ENCODE measurements around the gene SELE. TPM values are rescaled to one million over a fixed set of nuclear protein-coding genes. Genes with fewer than 3 reads are reported as not detected.

The SELE gene
- total RNA-seq (2013) = not detected
- polyA plus RNA-seq (not detected), polyA minus RNA-seq (not detected in 2 replicates), total RNA-seq (0 to 1.6 (median 0.06) reads per million in 11 experiments)

GRCh38 chr1:169733924-169734323 lies at the start of gene SELE:
SELE (minus strand) TSS chr1:169734079; CDS start chr1:169733612, 467 bp downstream.
- Histone ChIP-seq H3K4me3 (replicated peaks in 1 of 3; ENCODE audit: low read depth in 2 of 3, low read length in 3 of 3) (no peak within 1 kb of the TSS), H3K27me3 (ENCODE audit: control insufficient read depth in 2 of 2, insufficient read depth in 2 of 2, low read length in 2 of 2) (no peaks in the 10 kb centered on the region), H3K9ac (ENCODE audit: insufficient read depth, low read length, poor library complexity, severe bottlenecking) (no peak within 1 kb of the TSS), H3K4me1 (ENCODE audit: control insufficient read depth in 1 of 2, insufficient read depth in 2 of 2, low read length in 2 of 2) (no peaks in the 10 kb centered on the region), H3K27ac (ENCODE audit: low read depth in 1 of 2, low read length in 2 of 2) (no peak within 1 kb of the TSS), H4K20me1 (ENCODE audit: insufficient read depth, low read length) (no peaks in the 10 kb centered on the region), H3K4me2 (replicated peaks; ENCODE audit: extremely low read depth, low read length, poor library complexity, severe bottlenecking) (no peak within 1 kb of the TSS), H3K79me2 (ENCODE audit: insufficient read depth, low read length) (no peaks in the 10 kb centered on the region), H3K9me3 (replicated peaks in 1 of 2; ENCODE audit: control insufficient read depth in 1 of 2, insufficient read depth in 1 of 2, low read length in 2 of 2) (no peaks in the 10 kb centered on the region), H3K36me3 (replicated peaks in 1 of 2; ENCODE audit: control insufficient read depth in 1 of 2, insufficient read depth in 2 of 2, low read length in 2 of 2) (no peaks in the 10 kb centered on the region), H2AFZ (ENCODE audit: insufficient read depth, low read depth, low read length, poor library complexity, severe bottlenecking) (no peak within 1 kb of the TSS)
- no peaks in the 10 kb centered on the region for H3K9me3 Mint-ChIP-seq
- TF ChIP-seq CTCF (IDR thresholded peaks at IDR 0.05) = no peak
- no peak for DNase-seq
- no peak within 1 kb of the TSS for H3K27ac Mint-ChIP-seq
- intact Hi-C loops (cut with micrococcal nuclease) = no loop called here
- WGBS (ENCODE audit: insufficient coverage) = 88% methylated on average over 3 of the region's 7 CpGs
- peaks cover 1 to 10% (median 4%) of the 10 kb centered on the region in 3 donors for H3K27me3 Mint-ChIP-seq (ENCODE audit: low read depth in 3 of 3)
- no peak within 1 kb of the TSS for H3K4me3 Mint-ChIP-seq
- H3K36me3 Mint-ChIP-seq = no peaks in the 10 kb centered on the region
- H3K4me1 Mint-ChIP-seq = no peaks in the 10 kb centered on the region

GRCh38 chr1:169782596-169782995 lies 48.7 kb upstream of the SELE start:
- H3K27ac Mint-ChIP-seq = no peak overlapping the region
- intact Hi-C loops (cut with micrococcal nuclease) = no loop called here
- Histone ChIP-seq H2AFZ (ENCODE audit: insufficient read depth, low read depth, low read length, poor library complexity, severe bottlenecking) (no peak overlapping the region), H3K9ac (ENCODE audit: insufficient read depth, low read length, poor library complexity, severe bottlenecking) (no peak overlapping the region), H4K20me1 (ENCODE audit: insufficient read depth, low read length) (no peaks in the 10 kb centered on the region), H3K4me2 (replicated peaks; ENCODE audit: extremely low read depth, low read length, poor library complexity, severe bottlenecking) (no peak overlapping the region), H3K4me1 (ENCODE audit: control insufficient read depth in 1 of 2, insufficient read depth in 2 of 2, low read length in 2 of 2) (no peaks in the 10 kb centered on the region), H3K27ac (ENCODE audit: low read depth in 1 of 2, low read length in 2 of 2) (no peak overlapping the region), H3K9me3 (replicated peaks in 1 of 2; ENCODE audit: control insufficient read depth in 1 of 2, insufficient read depth in 1 of 2, low read length in 2 of 2) (no peaks in the 10 kb centered on the region), H3K36me3 (replicated peaks in 1 of 2; ENCODE audit: control insufficient read depth in 1 of 2, insufficient read depth in 2 of 2, low read length in 2 of 2) (no peaks in the 10 kb centered on the region), H3K27me3 (ENCODE audit: control insufficient read depth in 2 of 2, insufficient read depth in 2 of 2, low read length in 2 of 2) (peaks cover 2 to 4% of the 10 kb centered on the region in 2 donors), H3K79me2 (ENCODE audit: insufficient read depth, low read length) (no peaks in the 10 kb centered on the region), H3K4me3 (replicated peaks in 1 of 3; ENCODE audit: low read depth in 2 of 3, low read length in 3 of 3) (no peak overlapping the region)
- no peak overlapping the region for H3K4me3 Mint-ChIP-seq
- TF ChIP-seq CTCF (IDR thresholded peaks at IDR 0.05) = no peak
- no peaks in the 10 kb centered on the region for H3K4me1 Mint-ChIP-seq
- no peaks in the 10 kb centered on the region for H3K36me3 Mint-ChIP-seq
- peaks cover 0 to 4% (median 0%) of the 10 kb centered on the region in 7 donors for H3K9me3 Mint-ChIP-seq
- 100% methylated on average over 1 of the region's 3 CpGs for WGBS (ENCODE audit: insufficient coverage)
- no peak for DNase-seq
- peaks cover 11 to 22% (median 12%) of the 10 kb centered on the region in 3 donors for H3K27me3 Mint-ChIP-seq (ENCODE audit: low read depth in 3 of 3)

All from CD14-positive monocyte (primary cell).